GM12873 (cell line): ENCODE data around the gene RNU6-7.

Source experiments
- TF ChIP-seq, protein P1 (sequence below): IDR thresholded peaks from 2 replicates; pipeline ENCODE4 v1.5.1; 2012; ENCODE audit warnings: low read depth, mild to moderate bottlenecking, moderate library complexity, low read length, control low read depth; ENCODE audit not compliant: insufficient read depth; ENCODE audit errors: missing control alignments

Gene RNU6-7

DNA sequence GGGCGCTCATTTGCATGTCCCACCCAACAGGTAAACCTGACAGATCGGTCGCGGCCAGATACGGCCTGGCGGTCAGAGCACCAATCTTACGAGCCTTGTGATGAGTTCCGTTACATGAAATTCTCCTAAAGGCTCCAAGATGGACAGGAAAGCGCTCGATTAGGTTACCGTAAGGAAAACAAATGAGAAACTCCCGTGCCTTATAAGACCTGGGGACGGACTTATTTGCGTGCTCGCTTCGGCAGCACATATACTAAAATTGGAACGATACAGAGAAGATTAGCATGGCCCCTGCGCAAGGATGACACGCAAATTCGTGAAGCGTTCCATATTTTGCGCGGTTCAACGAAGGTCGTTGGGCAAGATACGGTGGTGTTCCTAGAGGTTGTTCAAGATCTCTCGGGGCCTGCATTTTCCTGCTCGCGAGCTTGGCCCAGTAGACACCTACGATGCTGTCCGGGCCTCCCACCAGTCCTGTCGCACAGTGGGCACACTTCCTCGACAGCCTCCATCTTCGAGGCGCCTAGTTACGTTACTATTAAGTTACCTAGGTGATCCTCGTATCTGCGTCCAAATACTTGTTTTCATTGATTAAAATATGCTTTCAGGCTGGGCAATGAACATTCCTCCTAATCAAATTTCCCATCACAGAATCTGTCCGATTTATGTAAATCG lies at the start of gene RNU6-7:
TSS of gene RNU6-7 (plus strand) at position 230 of the 675 bp plus-strand sequence.
- TF ChIP-seq, protein P1, sequence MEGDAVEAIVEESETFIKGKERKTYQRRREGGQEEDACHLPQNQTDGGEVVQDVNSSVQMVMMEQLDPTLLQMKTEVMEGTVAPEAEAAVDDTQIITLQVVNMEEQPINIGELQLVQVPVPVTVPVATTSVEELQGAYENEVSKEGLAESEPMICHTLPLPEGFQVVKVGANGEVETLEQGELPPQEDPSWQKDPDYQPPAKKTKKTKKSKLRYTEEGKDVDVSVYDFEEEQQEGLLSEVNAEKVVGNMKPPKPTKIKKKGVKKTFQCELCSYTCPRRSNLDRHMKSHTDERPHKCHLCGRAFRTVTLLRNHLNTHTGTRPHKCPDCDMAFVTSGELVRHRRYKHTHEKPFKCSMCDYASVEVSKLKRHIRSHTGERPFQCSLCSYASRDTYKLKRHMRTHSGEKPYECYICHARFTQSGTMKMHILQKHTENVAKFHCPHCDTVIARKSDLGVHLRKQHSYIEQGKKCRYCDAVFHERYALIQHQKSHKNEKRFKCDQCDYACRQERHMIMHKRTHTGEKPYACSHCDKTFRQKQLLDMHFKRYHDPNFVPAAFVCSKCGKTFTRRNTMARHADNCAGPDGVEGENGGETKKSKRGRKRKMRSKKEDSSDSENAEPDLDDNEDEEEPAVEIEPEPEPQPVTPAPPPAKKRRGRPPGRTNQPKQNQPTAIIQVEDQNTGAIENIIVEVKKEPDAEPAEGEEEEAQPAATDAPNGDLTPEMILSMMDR, result no peak

DNA sequence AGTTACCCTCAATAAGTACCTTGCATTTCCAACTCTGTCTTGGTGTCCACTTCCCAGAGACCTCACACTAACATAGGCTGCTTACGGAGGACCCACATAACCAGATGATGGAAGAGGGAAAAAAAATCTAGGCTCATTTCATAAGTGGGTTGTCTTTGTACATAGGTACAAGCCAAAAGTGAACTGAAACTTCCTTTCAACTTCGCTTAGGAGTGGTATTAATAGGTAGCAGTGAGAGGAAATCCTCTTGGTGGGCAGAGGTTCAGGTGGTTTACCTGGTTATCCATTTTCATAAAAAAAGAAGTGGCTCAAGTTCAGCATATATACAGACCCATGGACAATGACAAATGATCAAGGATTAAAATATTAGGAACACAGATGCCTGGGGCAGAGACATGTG lies 35.8 kb upstream of the RNU6-7 start:
- TF ChIP-seq, protein P1, result no peak

DNA sequence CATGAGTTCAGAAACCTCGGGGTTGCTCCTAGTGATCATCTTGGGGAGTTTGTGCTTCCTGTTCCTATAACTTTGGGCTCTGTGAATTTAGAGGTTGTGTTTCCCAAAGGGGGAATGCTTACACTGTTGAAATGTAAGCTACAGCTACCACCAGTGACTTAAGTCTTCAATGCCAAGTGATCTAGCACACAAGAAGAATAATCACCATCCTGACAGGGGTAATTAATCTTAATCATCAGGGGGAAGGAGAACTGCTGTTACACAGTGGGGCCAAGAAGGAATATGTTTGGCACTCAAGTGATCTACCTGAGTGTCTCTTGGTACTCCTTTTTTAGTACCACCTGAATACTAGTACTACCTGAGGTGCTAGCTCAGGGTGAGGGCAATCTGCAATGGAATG lies 34.9 kb upstream of the RNU6-7 start:
- TF ChIP-seq, protein P1, result no peak

GRCh38 chr14:32167907-32168306 lies 33.9 kb upstream of the RNU6-7 start:
- TF ChIP-seq, protein P1, result no peak

DNA sequence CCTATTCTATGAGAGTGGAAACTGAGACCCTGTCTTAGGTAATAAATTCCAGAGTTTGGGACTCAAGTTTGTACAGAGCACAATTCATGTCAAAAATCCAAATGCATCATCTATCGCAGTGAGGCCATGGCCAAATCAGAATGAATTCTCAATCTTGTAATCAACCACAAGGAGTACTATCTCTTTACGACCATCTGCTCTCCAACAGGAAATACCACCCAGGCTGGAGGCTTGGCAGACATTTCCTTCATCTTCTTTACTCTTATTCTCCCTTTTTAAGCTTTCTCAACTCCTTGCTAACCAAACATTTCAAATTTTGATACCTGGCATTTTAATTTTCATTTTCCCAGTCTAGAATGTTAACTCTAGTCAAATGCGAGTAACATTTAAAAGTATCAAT lies 32.7 kb upstream of the RNU6-7 start:
- TF ChIP-seq, protein P1, result no peak

- TF ChIP-seq, protein P1, result no peak
These were observed 30.4 kb upstream of the RNU6-7 start for GRCh38 chr14:32171469-32171868.

- TF ChIP-seq, protein P1, result no peak
These were observed 18.4 kb upstream of the RNU6-7 start for GRCh38 chr14:32183151-32184058.
